B cell (primary cell): Measurements from ENCODE around the gene CNPY2. TPM values are rescaled to one million over a fixed set of nuclear protein-coding genes. Genes with fewer than 3 reads are reported as not detected.

Experiments used
- ATAC-seq: fragments of 200-7000 bp; cut with Tn5 transposase; one replicate; pipeline ENCODE4 v1.10.0; 2021; ENCODE audit warnings: low read depth, mild to moderate bottlenecking, moderate number of reproducible peaks, moderate library complexity
- CTCF ChIA-PET: fragments of 350-600 bp; sonication (Branson Sonifier 250); formaldehyde crosslinking; loops from one replicate; lab custom pipeline; 2021; ENCODE audit warnings: antibody characterized with exemption, inconsistent platforms; lab: Charles Lee
- POLR2A ChIA-PET: fragments of 350-600 bp; sonication (Branson Sonifier 250); formaldehyde crosslinking; loops from one replicate; lab custom pipeline; 2021; ENCODE audit warnings: antibody characterized with exemption; lab: Charles Lee
- DNase-seq: peaks from one replicate; pipeline ENCODE4 v3.0.0; 2013
- H2AFZ ChIP-seq: 2 replicates; pipeline ENCODE4 v1.6.1; 2012; ENCODE audit warnings: mild to moderate bottlenecking, low read depth, low read length; ENCODE audit not compliant: insufficient read depth, poor library complexity, severe bottlenecking
- H3K27ac ChIP-seq, 2 donors: 1 replicate in 1 of 2; 2 replicates in 1 of 2; pipeline ENCODE4 v1.5.1; 2012 to 2013; ENCODE audit warnings: low read length in 2 of 2, mild to moderate bottlenecking in 2 of 2, moderate library complexity in 1 of 2
- H3K27me3 ChIP-seq, 4 experiments: fragments of 200-600 bp in 1 of 4; sonication (generic) in 1 of 4; replicated peaks in 1 of 4; 1 replicate in 2 of 4; 2 replicates in 2 of 4; pipeline versions ENCODE4 v1.6.1 to v1.7.0; 2013 to 2016; ENCODE audit warnings: low read length in 3 of 4, mild to moderate bottlenecking in 2 of 4, mixed read lengths in 1 of 4, moderate library complexity in 1 of 4; ENCODE audit not compliant: insufficient read depth in 4 of 4, control insufficient read depth in 3 of 4; ENCODE audit errors: control extremely low read depth in 1 of 4
- H3K36me3 ChIP-seq, 2 experiments: replicated peaks in 1 of 2; 1 replicate in 1 of 2; 2 replicates in 1 of 2; pipeline versions ENCODE4 v1.6.1 to v1.7.1; 2013; ENCODE audit warnings: low read length in 1 of 2; ENCODE audit not compliant: insufficient read depth in 2 of 2, control insufficient read depth in 1 of 2; ENCODE audit errors: control extremely low read depth in 1 of 2, extremely low read depth in 1 of 2
- H3K4me1 ChIP-seq, 2 donors: fragments of 200-600 bp in 1 of 2; sonication (generic) in 1 of 2; 1 replicate in 1 of 2; 2 replicates in 1 of 2; pipeline versions ENCODE4 v1.5.1 to v1.6.1; 2013 to 2017; ENCODE audit warnings: low read length in 2 of 2; ENCODE audit not compliant: control insufficient read depth in 2 of 2, insufficient read depth in 2 of 2
- H3K4me2 ChIP-seq: replicated peaks from 2 replicates; pipeline ENCODE3; 2012; ENCODE audit warnings: mild to moderate bottlenecking, low read depth, low read length; ENCODE audit not compliant: poor library complexity, severe bottlenecking
- H3K4me3 ChIP-seq, 5 experiments: fragments of 200-600 bp in 1 of 5; sonication (generic) in 1 of 5; 1 replicate in 3 of 5; 2 replicates in 2 of 5; pipeline versions ENCODE4 v1.5.1 to v1.7.0; 2011 to 2016; ENCODE audit warnings: low read length in 4 of 5, mild to moderate bottlenecking in 4 of 5, low read depth in 2 of 5, control low read depth in 1 of 5, moderate library complexity in 1 of 5; ENCODE audit not compliant: insufficient read depth in 1 of 5; ENCODE audit errors: control extremely low read depth in 1 of 5, extremely low read depth in 1 of 5
- H3K79me2 ChIP-seq: fragments of 200-600 bp; sonication (generic); one replicate; pipeline ENCODE4 v1.6.0; 2016; ENCODE audit warnings: low read length; ENCODE audit not compliant: control insufficient read depth, insufficient read depth
- H3K9ac ChIP-seq: fragments of 200-600 bp; sonication (generic); 2 replicates; pipeline ENCODE4 v1.6.1; 2017; ENCODE audit warnings: mild to moderate bottlenecking, low read length, moderate library complexity
- H3K9me3 ChIP-seq, 3 donors: one replicate each; pipeline versions ENCODE4 v1.6.1 to v1.7.1; 2013; ENCODE audit warnings: low read length in 2 of 3; ENCODE audit not compliant: control insufficient read depth in 2 of 3, insufficient read depth in 1 of 3; ENCODE audit errors: control extremely low read depth in 1 of 3
- H4K20me1 ChIP-seq: 2 replicates; pipeline ENCODE4 v1.6.0; 2012; ENCODE audit warnings: mild to moderate bottlenecking, low read length; ENCODE audit not compliant: insufficient read depth, control insufficient read depth, poor library complexity, severe bottlenecking
- H3K27ac Mint-ChIP-seq: one replicate; pipeline ENCODE4 v1.8.0; 2021; ENCODE audit warnings: mixed read lengths
- H3K27me3 Mint-ChIP-seq: one replicate; pipeline ENCODE4 v1.8.0; 2021; ENCODE audit warnings: mixed read lengths
- H3K4me1 Mint-ChIP-seq: one replicate; pipeline ENCODE4 v1.8.0; 2021; ENCODE audit warnings: mixed read lengths
- H3K4me3 Mint-ChIP-seq: one replicate; pipeline ENCODE4 v1.8.0; 2021; ENCODE audit warnings: mixed read lengths
- H3K9me3 Mint-ChIP-seq: one replicate; pipeline ENCODE4 v1.8.0; 2022; ENCODE audit warnings: mixed read lengths; ENCODE audit not compliant: insufficient read depth
- EZH2 ChIP-seq: IDR thresholded peaks from 2 replicates; pipeline ENCODE4 v1.6.1; 2012; ENCODE audit warnings: borderline replicate concordance, low read depth, mild to moderate bottlenecking, moderate library complexity, low read length; ENCODE audit not compliant: insufficient read depth, poor library complexity, severe bottlenecking
- WGBS: methylation state at CpG from one replicate; pipeline ENCODE4 v1.1.5; 2013; ENCODE audit warnings: missing lambda C conversion rate; ENCODE audit not compliant: insufficient coverage; 5-methylcytosine and 5-hydroxymethylcytosine counted together
- intact Hi-C: fragments of 100-400 bp; cut with micrococcal nuclease; formaldehyde crosslinking; loops from one replicate; pipeline ENCODE4 v1.10.0; 2022
- polyA plus RNA-seq: library from polyadenylated mRNA; depleted of rRNA; stranded (reverse); fragments of >200 nt; gene quantifications from 2 replicates; pipeline ENCODE4 v1.2.3, GENCODE V29; 2012
- total RNA-seq, 2 donors: library from RNA; stranded (reverse); fragments of 120-200 nt in 1 of 2; gene quantifications; 1 replicate in 1 of 2; 2 replicates in 1 of 2; pipeline versions ENCODE4 v1.2.3 to v1.2.4, GENCODE V29; 2013 to 2022
- TF ChIP-seq, protein P1 (sequence below): fragments of 200-600 bp; IDR thresholded peaks from one replicate; pipeline ENCODE4 v1.8.0; 2022; ENCODE audit warnings: antibody characterized with exemption, mild to moderate bottlenecking

Gene CNPY2
- total and polyA plus RNA-seq, 2 donors (not counting 1 experiment from before 2014, with no cell fraction given), result 61.9 to 91.2 TPM

GRCh38 chr12:56297400-56297799 is 18.4 kb downstream of the CNPY2 start:
- Histone ChIP-seq H4K20me1 (peaks cover 39% of the 10 kb centered on the region), H3K9ac (no peak overlapping the region), H3K79me2 (peaks cover 88% of the 10 kb centered on the region), H2AFZ (no peak overlapping the region), H3K9me3 (no peaks in the 10 kb centered on the region), H3K4me3 (no peak overlapping the region), H3K4me1 (peaks cover 45 to 53% of the 10 kb centered on the region in 2 donors), H3K27ac (peak overlapping the region in 1 of 2 donors; percentile 55), H3K4me2 (peak overlapping the region; percentile 31), H3K36me3 (peaks cover 0 to 7% of the 10 kb centered on the region in 2 experiments), H3K27me3 (no peaks in the 10 kb centered on the region)
- no peak for TF ChIP-seq EZH2
- DNase-seq (no peak), ATAC-seq (no peak)
- CTCF ChIA-PET, result interaction anchor here (1.0 to 2.2 kb wide), 5 partner anchors 11 to 178 kb away, joined by 3 to 8 read pairs (median 5); partner anchors contain the start of genes PAN2 and SMARCC2
- WGBS, result 93% methylated on average over 6 of the region's 8 CpGs
- POLR2A ChIA-PET, result no interaction called here
- Mint-ChIP-seq H3K4me1 (peaks cover 63% of the 10 kb centered on the region), H3K4me3 (peak overlapping the region; percentile 49), H3K27me3 (no peaks in the 10 kb centered on the region), H3K27ac (peak overlapping the region; percentile 71), H3K9me3 (no peaks in the 10 kb centered on the region)
- intact Hi-C loops, result no loop called here

DNA sequence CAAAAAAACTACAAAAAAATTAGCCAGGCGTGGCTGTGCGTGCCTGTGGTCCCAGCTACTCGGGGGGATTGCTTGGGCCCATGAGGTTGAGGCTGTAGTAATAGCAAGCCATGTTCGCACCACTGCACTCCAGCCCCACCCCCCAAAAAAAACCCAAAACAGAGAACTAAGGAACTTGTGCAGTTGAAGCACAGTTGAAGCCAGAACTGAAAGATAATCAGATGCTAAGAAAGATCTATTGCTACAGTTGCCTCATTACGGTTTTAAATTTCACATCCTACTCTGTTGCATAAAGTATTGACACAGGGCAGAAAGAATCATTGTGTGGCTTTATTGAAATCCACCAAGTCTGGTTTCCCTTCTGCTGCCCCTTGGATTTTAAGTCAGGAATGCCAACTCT is 19.5 kb downstream of the CNPY2 start:
- Mint-ChIP-seq H3K27me3 (no peaks in the 10 kb centered on the region), H3K4me1 (peaks cover 54% of the 10 kb centered on the region), H3K27ac (peak overlapping the region; percentile 44), H3K4me3 (peak overlapping the region; percentile 3), H3K9me3 (no peaks in the 10 kb centered on the region)
- Histone ChIP-seq H3K79me2 (peaks cover 90% of the 10 kb centered on the region), H3K4me2 (peak overlapping the region; percentile 31), H3K4me1 (peaks cover 40 to 47% of the 10 kb centered on the region in 2 donors), H4K20me1 (peaks cover 50% of the 10 kb centered on the region), H3K36me3 (peaks cover 0 to 14% of the 10 kb centered on the region in 2 experiments), H3K9ac (peak overlapping the region; percentile 14), H2AFZ (no peak overlapping the region), H3K9me3 (no peaks in the 10 kb centered on the region), H3K4me3 (no peak overlapping the region), H3K27me3 (no peaks in the 10 kb centered on the region), H3K27ac (peak overlapping the region; percentile 8 to 55)
- TF ChIP-seq EZH2, result no peak
- TF ChIP-seq, protein P1, sequence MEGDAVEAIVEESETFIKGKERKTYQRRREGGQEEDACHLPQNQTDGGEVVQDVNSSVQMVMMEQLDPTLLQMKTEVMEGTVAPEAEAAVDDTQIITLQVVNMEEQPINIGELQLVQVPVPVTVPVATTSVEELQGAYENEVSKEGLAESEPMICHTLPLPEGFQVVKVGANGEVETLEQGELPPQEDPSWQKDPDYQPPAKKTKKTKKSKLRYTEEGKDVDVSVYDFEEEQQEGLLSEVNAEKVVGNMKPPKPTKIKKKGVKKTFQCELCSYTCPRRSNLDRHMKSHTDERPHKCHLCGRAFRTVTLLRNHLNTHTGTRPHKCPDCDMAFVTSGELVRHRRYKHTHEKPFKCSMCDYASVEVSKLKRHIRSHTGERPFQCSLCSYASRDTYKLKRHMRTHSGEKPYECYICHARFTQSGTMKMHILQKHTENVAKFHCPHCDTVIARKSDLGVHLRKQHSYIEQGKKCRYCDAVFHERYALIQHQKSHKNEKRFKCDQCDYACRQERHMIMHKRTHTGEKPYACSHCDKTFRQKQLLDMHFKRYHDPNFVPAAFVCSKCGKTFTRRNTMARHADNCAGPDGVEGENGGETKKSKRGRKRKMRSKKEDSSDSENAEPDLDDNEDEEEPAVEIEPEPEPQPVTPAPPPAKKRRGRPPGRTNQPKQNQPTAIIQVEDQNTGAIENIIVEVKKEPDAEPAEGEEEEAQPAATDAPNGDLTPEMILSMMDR, result no peak
- ATAC-seq, result no peak
- 11% methylated on average over 3 of the region's 5 CpGs for WGBS
- ChIA-PET POLR2A (interaction anchor here (0.7 kb wide), 1 partner anchor 566 kb away, joined by 11 read pairs; no protein-coding TSS in a partner anchor), CTCF (interaction anchor here (1.8 kb wide), 1 partner anchor 177 kb away, joined by 6 read pairs; no protein-coding TSS in a partner anchor)
- intact Hi-C loops, result no loop called here
- peak; percentile 31 for DNase-seq
